TTC549 (cell line): Measurements from ENCODE around the gene BTN1A1.
"Not testable (repeated sequence)": the region's sequence is repeated elsewhere in the genome, so short reads cannot be mapped to it uniquely, and the experiment has no call there.

Experiments
- FAIRE-seq: peaks from 2 replicates; lab custom pipeline; 2012; peaks lifted over from hg19 to GRCh38; lab: Jason Lieb, UNC

The BTN1A1 gene

GRCh38 chr6:26511033-26511432 is 10.9 kb downstream of the BTN1A1 start:
- FAIRE-seq, result not testable (repeated sequence)

- FAIRE-seq, result no peak
Observed at GRCh38 chr6:26514984-26515383, 14.9 kb downstream of the BTN1A1 start.

GRCh38 chr6:26516481-26517427 is 16.7 kb downstream of the BTN1A1 start:
- FAIRE-seq, result no peak

- no peak for FAIRE-seq
Observed at GRCh38 chr6:26519359-26519758, 19.3 kb downstream of the BTN1A1 start.

- no peak for FAIRE-seq
Observed at GRCh38 chr6:26520237-26520849, 20.2 kb downstream of the BTN1A1 start.

GRCh38 chr6:26520850-26521599 is 20.9 kb downstream of the BTN1A1 start:
- no peak for FAIRE-seq

- FAIRE-seq, result no peak
Observed at GRCh38 chr6:26521600-26522391, 21.7 kb downstream of the BTN1A1 start.

- not testable (repeated sequence) for FAIRE-seq
Observed at GRCh38 chr6:26522486-26523228, 22.6 kb downstream of the BTN1A1 start.

- not testable (repeated sequence) for FAIRE-seq
Observed at GRCh38 chr6:26524314-26524713, 24.2 kb downstream of the BTN1A1 start.

GRCh38 chr6:26524722-26525370 is 24.7 kb downstream of the BTN1A1 start:
- FAIRE-seq, result no peak

- no peak for FAIRE-seq
Observed at GRCh38 chr6:26525838-26526237, 25.7 kb downstream of the BTN1A1 start.

GRCh38 chr6:26526928-26527327 is 26.8 kb downstream of the BTN1A1 start:
- FAIRE-seq, result no peak

GRCh38 chr6:26530203-26530602 is 30.1 kb downstream of the BTN1A1 start:
- FAIRE-seq, result no peak

GRCh38 chr6:26531897-26532296 is 31.8 kb downstream of the BTN1A1 start:
- no peak for FAIRE-seq

GRCh38 chr6:26532699-26533531 is 32.8 kb downstream of the BTN1A1 start:
- FAIRE-seq, result no peak

GRCh38 chr6:26533532-26533931 is 33.4 kb downstream of the BTN1A1 start:
- FAIRE-seq, result no peak

GRCh38 chr6:26534681-26535465 is 34.8 kb downstream of the BTN1A1 start:
- FAIRE-seq, result no peak

GRCh38 chr6:26536571-26537159 is 36.6 kb downstream of the BTN1A1 start:
- no peak for FAIRE-seq
